Kidney epithelial cell (primary cell): Measurements from ENCODE around the gene GTSE1. TPM values are rescaled to one million over a fixed set of nuclear protein-coding genes. Genes with fewer than 3 reads are reported as not detected.

Source experiments
- DNase-seq: peaks from one replicate; pipeline ENCODE4 v3.0.0-alpha.2; 2010; ENCODE audit warnings: low read depth
- H3K27me3 ChIP-seq: 2 replicates; pipeline ENCODE4 v1.6.0; 2011; ENCODE audit warnings: low read length; ENCODE audit not compliant: control insufficient read depth, insufficient read depth
- H3K36me3 ChIP-seq: 2 replicates; pipeline ENCODE4 v1.5.1; 2011; ENCODE audit warnings: low read length; ENCODE audit not compliant: control insufficient read depth, insufficient read depth
- H3K4me3 ChIP-seq: 2 replicates; pipeline ENCODE4 v1.5.1; 2011; ENCODE audit warnings: low read depth, mild to moderate bottlenecking, control low read depth, low read length
- total RNA-seq: library from RNA; depleted of rRNA; stranded (reverse); fragments of >200 nt; gene quantifications from 2 replicates; pipeline ENCODE4 v1.2.3, GENCODE V29; 2015
- TF ChIP-seq, protein P1 (sequence below): IDR thresholded peaks from 2 replicates; pipeline ENCODE4 v1.5.1; 2011; ENCODE audit warnings: mild to moderate bottlenecking, moderate library complexity, low read length, control low read depth, inconsistent platforms; ENCODE audit not compliant: insufficient read depth, poor library complexity, severe bottlenecking

The GTSE1 gene
- total RNA-seq, 1 donor from 2014 or later: 3.8 TPM

DNA sequence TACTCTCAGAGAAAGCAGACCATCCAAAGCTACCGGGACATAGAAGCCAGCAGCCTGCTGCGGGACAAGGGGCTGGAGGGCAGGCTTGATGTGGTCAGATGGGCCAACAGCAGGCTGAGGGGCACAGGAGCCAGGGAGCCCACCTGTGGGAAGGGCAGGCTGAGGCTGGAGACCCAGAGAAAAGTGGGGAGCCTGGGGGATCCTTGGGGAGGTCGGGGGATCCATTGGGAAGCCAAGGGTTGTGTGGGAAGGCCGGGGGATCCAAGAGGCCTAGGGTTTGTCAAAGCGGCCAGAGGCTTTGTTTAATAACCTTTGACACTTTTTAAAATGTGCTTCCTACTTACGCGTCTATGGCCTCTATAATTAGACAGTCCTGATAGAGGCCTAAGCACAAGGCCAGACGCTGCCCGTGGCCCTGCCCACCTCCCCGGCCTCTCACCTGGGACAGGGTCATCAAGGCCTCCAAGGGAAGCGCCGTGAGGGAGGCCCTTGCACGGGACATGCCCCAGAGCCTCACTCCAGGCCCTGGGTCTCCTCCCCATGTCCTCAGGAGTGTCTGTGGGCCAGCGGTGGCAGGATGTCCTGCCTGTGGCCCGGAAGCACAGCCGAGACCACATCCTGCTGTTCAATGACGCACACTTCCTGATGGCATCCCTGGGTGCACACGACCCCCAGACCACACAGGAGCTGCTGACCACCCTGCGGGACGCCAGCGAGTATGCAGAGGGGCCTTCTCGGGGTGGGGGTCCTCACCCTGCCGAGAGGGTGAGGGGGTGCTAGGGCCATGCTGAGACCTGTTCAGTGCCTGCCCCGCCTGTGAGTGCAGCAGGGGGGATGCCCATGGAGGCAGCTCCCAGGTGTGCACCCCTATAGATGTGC lies 8.6 kb upstream of the GTSE1 start:
- DNase-seq: no peak
- Histone ChIP-seq H3K27me3 (no peaks in the 10 kb centered on the region), H3K36me3 (peaks cover 5% of the 10 kb centered on the region), H3K4me3 (no peak overlapping the region)
- TF ChIP-seq, protein P1, sequence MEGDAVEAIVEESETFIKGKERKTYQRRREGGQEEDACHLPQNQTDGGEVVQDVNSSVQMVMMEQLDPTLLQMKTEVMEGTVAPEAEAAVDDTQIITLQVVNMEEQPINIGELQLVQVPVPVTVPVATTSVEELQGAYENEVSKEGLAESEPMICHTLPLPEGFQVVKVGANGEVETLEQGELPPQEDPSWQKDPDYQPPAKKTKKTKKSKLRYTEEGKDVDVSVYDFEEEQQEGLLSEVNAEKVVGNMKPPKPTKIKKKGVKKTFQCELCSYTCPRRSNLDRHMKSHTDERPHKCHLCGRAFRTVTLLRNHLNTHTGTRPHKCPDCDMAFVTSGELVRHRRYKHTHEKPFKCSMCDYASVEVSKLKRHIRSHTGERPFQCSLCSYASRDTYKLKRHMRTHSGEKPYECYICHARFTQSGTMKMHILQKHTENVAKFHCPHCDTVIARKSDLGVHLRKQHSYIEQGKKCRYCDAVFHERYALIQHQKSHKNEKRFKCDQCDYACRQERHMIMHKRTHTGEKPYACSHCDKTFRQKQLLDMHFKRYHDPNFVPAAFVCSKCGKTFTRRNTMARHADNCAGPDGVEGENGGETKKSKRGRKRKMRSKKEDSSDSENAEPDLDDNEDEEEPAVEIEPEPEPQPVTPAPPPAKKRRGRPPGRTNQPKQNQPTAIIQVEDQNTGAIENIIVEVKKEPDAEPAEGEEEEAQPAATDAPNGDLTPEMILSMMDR: no peak

DNA sequence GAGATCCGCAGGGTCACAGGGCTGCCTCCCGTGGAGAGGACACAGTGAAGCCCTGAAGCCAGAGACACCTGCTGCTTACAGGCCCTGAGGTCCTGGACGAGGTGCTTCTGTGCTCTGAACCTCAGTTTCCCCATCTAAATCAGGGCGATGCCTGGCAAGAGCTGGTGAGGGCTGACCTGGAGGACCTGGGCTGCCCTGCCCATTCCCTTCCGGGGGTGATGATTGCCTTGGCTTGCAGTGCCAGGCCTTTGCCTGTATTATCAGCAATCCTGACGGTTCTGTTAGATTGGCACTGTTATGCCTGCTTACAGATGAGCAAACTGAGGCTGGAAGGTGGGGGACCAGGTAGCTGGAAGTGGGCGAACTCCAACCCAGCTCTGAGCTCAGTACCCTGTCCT lies 7.8 kb upstream of the GTSE1 start:
- TF ChIP-seq, protein P1: no peak
- no peaks in the 10 kb centered on the region for H3K27me3 ChIP-seq
- H3K36me3 ChIP-seq: peaks cover 5% of the 10 kb centered on the region
- no peak for DNase-seq
- no peak overlapping the region for H3K4me3 ChIP-seq

DNA sequence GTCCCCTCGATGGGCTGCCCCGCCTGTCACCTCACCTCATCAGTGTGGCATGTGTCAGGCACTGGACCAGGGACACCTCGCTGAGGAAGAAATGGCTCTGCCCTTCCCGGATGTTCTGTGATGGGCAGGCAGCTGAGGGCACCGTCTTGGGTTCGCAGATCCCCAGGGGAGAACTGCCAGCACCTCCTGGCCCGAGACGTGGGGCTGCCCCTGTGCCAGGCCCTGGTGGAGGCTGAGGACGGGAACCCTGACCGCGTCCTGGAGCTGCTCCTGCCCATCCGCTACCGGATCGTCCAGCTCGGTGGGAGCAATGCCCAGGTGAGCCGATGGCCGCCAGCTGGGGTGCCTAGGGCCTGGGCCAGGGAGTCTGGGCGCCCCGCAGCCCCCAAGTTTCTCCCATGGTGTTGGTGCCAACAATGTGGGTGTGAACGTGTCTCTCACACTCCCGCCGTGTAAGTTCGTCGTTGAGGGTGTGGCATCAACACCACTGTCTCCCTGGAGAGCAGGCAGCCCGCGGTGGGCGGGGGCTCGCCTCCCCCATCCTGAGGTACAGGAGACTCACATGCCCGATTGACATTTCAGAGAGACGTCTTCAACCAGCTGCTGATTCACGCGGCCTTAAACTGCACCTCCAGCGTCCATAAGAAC lies 7.3 kb upstream of the GTSE1 start:
- no peak for DNase-seq
- Histone ChIP-seq H3K4me3 (no peak overlapping the region), H3K36me3 (peaks cover 5% of the 10 kb centered on the region), H3K27me3 (no peaks in the 10 kb centered on the region)
- TF ChIP-seq, protein P1: no peak

DNA sequence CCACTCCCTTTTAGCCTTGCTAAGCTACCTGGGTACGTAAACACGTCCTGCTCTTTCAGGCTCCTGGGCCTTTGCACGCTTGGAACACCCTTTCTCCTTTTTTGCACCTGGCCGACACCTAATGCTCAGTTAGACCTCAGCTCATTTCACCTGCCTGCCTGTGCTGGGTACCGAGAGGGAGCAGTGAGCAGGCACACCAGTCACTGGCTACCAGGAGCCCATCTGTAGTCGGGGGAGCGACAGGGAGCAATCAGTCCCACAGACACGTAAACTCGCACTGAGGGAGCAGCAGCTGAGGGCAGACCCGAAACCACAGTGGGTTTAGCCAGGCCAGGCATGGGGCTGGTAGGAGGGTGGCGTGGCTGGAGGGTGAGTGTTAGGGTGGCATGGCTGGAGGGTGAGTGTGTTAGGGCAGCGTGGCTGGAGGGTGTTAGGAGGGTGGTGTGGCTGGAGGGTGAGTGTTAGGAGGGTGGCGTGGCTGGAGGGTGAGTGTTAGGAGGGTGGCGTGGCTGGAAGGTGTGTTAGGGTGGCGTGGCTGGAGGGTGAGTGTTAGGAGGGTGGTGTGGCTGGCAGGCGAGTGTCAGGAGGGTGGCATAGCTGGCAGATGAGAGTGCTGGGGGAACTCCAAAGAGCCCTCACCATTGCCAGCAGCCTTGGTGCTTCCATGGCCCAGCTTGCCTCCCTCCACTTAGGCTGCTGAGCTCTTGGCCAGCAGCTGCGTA lies 6.4 kb upstream of the GTSE1 start:
- Histone ChIP-seq H3K4me3 (no peak overlapping the region), H3K36me3 (peaks cover 5% of the 10 kb centered on the region), H3K27me3 (no peaks in the 10 kb centered on the region)
- TF ChIP-seq, protein P1: no peak
- DNase-seq: no peak

DNA sequence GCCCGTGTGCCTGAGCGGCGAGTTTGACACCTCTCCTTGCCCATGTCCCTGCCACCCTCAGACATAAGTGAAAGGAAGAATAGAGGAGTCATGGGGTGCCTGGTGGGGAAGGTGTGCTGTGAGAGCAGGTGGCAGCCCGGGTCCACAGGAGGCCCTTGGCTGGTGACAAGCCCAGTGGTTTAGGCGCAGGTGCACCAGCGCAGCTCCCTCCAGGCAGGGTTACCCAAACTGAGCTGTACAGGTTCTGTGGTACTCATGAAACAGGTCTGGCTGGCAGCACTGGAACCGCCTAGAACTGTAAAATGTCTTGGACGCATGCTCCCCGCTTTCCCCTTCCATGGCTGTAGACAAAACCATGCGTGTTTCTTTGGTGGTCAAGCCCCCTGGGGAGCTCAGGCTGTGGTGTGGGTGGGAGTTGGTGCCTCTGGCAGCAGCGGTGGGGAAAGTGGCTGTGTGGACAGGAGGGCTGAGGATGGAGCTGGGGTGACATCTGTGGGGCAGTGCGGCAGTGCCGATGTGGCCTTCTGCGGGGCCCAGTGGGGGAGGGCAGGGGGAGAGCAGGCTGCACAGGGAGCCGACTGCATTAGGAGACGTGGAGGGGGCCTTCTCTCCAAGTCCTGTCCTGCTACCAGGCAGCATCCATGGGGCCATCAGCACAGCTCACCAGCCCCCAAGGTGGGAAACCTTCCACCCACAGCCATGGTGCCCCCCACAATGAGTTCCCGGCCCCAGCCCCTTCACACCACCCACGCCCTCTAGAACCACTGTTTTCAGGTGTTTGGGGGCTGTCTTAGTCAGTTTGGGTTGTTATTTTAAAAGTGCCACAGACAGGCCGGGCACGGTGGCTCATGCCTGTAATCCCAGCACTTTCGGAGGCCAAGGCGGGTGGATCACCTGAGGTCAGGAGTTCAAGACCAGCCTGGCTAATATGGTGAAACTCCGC lies 5.6 kb upstream of the GTSE1 start:
- Histone ChIP-seq H3K27me3 (no peaks in the 10 kb centered on the region), H3K4me3 (no peak overlapping the region), H3K36me3 (peaks cover 5% of the 10 kb centered on the region)
- TF ChIP-seq, protein P1: no peak
- no peak for DNase-seq
